ENCODE data around the gene AQP10. TPM values are rescaled to one million over a fixed set of nuclear protein-coding genes. Genes with fewer than 3 reads are reported as not detected.
"Not testable (repeated sequence)": the region's sequence is repeated elsewhere in the genome, so short reads cannot be mapped to it uniquely, and the experiment has no call there.

AQP10 gene
- total RNA-seq, 4 donors from 2014 or later = 0.26 TPM; not detected in 3

DNA sequence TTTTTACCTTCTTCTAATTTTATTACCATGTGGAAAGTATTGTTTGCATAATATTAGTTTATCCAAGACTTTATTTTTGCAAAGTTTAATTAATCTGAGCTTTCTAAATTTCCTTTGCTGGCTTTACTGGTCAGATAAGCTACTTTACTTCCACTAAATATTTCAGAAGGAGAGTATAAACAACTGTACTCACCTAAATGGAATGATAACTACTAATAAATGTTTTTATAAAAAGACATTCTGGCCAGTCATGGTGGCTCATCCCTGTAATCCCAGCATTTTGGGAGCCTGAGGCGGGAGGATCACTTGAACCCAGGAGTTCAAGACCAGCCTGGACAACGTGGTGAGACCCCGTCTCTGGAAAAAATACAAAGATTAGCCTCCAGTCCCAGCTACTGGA, 40.5 kb downstream of the AQP10 start:
- no peaks in the 10 kb centered on the region for H3K36me3 ChIP-seq
- WGBS = 86% methylated on average over 3 of the region's 3 CpGs
- TF ChIP-seq POLR2AphosphoS5 (IDR thresholded peaks at IDR 0.05) (no peak), POLR2A (IDR thresholded peaks at IDR 0.05) (no peak), EP300 (IDR thresholded peaks at IDR 0.05) (no peak)
- TF ChIP-seq, protein P1, sequence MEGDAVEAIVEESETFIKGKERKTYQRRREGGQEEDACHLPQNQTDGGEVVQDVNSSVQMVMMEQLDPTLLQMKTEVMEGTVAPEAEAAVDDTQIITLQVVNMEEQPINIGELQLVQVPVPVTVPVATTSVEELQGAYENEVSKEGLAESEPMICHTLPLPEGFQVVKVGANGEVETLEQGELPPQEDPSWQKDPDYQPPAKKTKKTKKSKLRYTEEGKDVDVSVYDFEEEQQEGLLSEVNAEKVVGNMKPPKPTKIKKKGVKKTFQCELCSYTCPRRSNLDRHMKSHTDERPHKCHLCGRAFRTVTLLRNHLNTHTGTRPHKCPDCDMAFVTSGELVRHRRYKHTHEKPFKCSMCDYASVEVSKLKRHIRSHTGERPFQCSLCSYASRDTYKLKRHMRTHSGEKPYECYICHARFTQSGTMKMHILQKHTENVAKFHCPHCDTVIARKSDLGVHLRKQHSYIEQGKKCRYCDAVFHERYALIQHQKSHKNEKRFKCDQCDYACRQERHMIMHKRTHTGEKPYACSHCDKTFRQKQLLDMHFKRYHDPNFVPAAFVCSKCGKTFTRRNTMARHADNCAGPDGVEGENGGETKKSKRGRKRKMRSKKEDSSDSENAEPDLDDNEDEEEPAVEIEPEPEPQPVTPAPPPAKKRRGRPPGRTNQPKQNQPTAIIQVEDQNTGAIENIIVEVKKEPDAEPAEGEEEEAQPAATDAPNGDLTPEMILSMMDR (IDR thresholded peaks at IDR 0.05) = no peak
- DNase-seq (ENCODE audit: low spot score in 2 of 2) = no peak
- H3K4me1 ChIP-seq = peaks cover 6% of the 10 kb centered on the region
- H3K27ac ChIP-seq = no peak overlapping the region
- H3K4me3 ChIP-seq = no peak overlapping the region
- H3K9me3 ChIP-seq = no peaks in the 10 kb centered on the region
- H3K27me3 ChIP-seq = no peaks in the 10 kb centered on the region

DNA sequence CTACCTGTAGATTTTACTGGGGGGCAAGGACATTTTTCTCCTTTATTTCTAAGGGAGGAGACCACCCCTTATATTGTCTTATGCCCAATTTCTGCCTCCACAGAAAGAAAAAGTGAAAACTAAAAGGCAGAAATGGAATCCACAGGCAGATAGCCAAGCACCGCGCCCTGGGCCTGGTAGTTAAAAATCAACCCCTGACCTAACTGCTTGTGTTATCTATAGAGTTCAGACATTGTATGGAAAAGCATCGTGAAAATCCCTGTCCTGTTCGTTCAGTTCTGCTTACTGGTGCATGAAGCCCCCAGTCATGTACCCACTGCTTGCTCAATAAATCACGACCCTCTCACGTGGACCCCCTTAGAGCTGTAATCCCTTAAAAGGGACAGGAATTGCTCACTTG, 50.5 kb downstream of the AQP10 start:
- no peak overlapping the region for H3K4me3 ChIP-seq
- H3K36me3 ChIP-seq = no peaks in the 10 kb centered on the region
- 81% methylated on average over 6 of the region's 6 CpGs for WGBS
- TF ChIP-seq EP300 (IDR thresholded peaks at IDR 0.05) = no peak
- TF ChIP-seq POLR2AphosphoS5 (IDR thresholded peaks at IDR 0.05) = no peak
- TF ChIP-seq, protein P1 (IDR thresholded peaks at IDR 0.05) = no peak
- no peak for TF ChIP-seq POLR2A (IDR thresholded peaks at IDR 0.05)
- H3K9me3 ChIP-seq = no peaks in the 10 kb centered on the region
- no peaks in the 10 kb centered on the region for H3K4me1 ChIP-seq
- H3K27ac ChIP-seq = no peak overlapping the region
- no peak for DNase-seq (ENCODE audit: low spot score in 2 of 2)
- no peaks in the 10 kb centered on the region for H3K27me3 ChIP-seq

DNA sequence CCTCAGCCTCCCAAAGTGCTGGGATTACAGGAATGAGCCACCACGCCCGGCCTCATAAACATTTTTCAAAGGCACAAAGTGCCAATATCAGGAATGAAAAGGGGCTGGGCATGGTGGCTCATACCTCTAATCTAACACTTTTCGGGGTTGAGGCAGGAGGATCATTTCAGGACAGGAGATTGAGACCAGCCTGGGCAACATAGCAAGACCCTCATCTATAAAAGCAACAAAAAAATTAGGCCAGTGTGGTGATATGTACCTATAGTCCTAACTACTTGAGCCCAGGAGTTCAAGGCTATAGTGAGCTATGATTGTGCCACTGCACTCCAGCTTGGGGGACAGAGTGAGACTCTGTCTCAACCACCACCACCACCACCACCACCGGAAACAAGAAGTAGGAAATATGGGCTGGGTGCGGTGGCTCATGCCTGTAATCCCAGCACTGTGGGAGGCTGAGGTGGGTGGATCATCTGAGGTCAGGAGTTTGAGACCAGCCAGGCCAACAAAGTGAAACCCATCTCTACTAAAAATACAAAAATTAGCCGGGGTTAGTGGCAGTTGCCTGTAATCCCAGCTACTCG, 53.0 kb downstream of the AQP10 start:
- WGBS = 85% methylated on average over 7 of the region's 7 CpGs
- H3K4me1 ChIP-seq; H3K27me3 ChIP-seq; H3K27ac ChIP-seq; H3K9me3 ChIP-seq; H3K4me3 ChIP-seq; DNase-seq (ENCODE audit: low spot score in 2 of 2); H3K36me3 ChIP-seq: not testable (repeated sequence)

Other genes with a start within 250 kb of the AQP10 start
- gene NUP210L, start 166.0 kb upstream of the AQP10 start, total RNA-seq = not detected
- 100 to 1,000 TPM; 156 to 192 (median 181) TPM for gene TPM3, start 129.0 kb upstream of the AQP10 start, total RNA-seq
- not detected for gene CFAP141, start 114.8 kb upstream of the AQP10 start, total RNA-seq
- 100 to 1,000 TPM in 1 of 4 donors, 10 to 100 TPM in 3; 69.8 to 124 (median 83.0) TPM for gene UBAP2L, start 100.1 kb upstream of the AQP10 start, total RNA-seq
- 10 to 100 TPM; 66.0 to 88.3 (median 78.4) TPM for gene HAX1, start 48.5 kb upstream of the AQP10 start, total RNA-seq
- 10 to 100 TPM; 14.4 to 34.4 (median 22.0) TPM for gene ATP8B2, start 4.4 kb downstream of the AQP10 start, total RNA-seq
- 10 to 100 TPM; 16.1 to 22.9 (median 20.8) TPM for gene IL6R, start 84.2 kb downstream of the AQP10 start, total RNA-seq
- 1 to 10 TPM in 3 of 4 donors, under 1 TPM in 1; 0.72 to 2.6 (median 2.0) TPM for gene TDRD10, start 181.1 kb downstream of the AQP10 start, total RNA-seq
- 1 to 10 TPM; 2.0 to 7.3 (median 4.8) TPM for gene SHE, start 181.3 kb downstream of the AQP10 start, total RNA-seq
- 10 to 100 TPM; 30.6 to 60.2 (median 32.0) TPM for gene UBE2Q1, start 237.6 kb downstream of the AQP10 start, total RNA-seq
- gene CHRNB2, start 246.7 kb downstream of the AQP10 start, total RNA-seq = under 1 TPM; 0.26 to 0.83 (median 0.33) TPM

Measured in suprapubic skin (tissue), 4 donors.